8988T (cell line): Measurements from ENCODE around the gene RNF111.
A peak's percentile ranks its signal among the peaks of the same experiment; 100 is the strongest.
"Not testable (repeated sequence)": the region's sequence is repeated elsewhere in the genome, so short reads cannot be mapped to it uniquely, and the experiment has no call there.

ENCODE experiments used
- DNase-seq: peaks from one replicate; pipeline ENCODE4 v3.0.0; 2011

RNF111 gene

DNA sequence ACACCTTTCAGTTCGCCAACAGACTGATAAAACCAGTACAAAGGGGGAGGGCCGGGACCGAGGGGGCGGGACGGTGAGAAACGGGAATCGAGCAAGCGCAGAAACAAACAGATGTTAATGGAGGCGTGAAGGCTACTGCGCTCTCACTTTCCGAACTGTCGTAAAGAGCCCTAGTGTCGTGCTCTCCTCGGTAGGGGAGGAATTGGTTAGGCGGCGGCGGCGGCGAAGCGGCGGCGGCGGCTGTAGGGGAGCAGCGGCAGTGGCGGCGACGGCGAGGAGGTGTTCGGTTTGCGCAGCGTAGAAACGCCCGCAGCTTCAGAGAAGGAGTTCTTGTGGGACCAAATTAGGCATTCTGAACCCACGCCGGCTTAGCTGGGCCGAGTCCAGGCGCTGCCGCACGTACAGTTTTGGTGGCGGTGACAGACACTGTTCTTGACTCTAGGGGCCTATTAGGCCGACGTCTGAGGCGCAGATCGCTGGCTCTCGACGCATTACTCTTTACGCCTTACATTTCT lies at the start of gene RNF111:
TSS of gene RNF111 (plus strand) at position 173 of the 515 bp plus-strand sequence. CDS start 43,160 bp downstream, outside the sequence.
- peak; percentile 41 for DNase-seq

DNA sequence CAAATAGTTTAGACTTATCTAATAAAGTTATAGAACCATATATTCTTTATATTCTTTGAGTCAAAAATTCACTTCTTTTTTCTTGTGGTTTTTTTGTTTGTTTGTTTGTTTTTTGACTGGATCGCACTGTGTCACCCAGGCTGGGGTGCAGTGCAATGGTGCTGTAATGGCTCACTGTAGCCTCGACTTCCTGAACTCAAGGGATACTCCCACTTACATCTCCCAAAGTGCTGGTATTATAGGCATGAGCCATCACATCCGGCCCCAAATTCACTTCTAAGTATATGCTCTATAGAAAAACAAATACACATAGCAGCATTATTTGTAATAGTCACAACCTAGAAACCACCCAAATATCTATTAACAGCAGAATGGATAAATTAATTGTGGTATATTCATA lies 40.3 kb upstream of the RNF111 start:
- no peak for DNase-seq

DNA sequence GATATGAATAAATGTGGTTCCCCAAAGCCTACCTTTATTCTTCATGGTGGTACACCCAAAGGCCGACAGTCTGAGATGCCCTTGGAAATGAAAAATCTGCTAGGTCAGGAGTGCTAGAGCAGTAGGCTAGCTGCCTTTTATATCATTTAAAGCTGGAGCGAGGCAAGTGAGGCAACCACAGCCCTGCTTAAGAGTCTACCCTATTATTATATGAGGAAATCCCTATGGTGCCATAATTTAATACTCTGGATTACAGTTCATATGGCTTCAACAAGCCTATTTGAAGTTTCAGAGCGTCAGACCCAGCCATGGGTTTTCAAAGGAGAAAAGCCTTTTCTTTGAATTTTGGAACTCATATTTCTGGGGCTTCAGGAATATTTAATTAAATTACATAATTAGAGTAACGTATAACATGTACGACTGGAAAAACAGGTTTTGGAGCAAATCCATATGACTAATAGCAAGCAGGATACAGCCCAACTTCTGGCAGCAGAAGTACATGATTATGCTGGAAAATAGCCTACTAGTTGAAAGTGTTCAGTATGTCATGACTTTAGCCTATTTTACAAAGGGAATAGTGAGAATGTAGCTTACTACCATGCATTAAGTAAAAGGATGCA lies 36.0 kb upstream of the RNF111 start:
- DNase-seq, result no peak

DNA sequence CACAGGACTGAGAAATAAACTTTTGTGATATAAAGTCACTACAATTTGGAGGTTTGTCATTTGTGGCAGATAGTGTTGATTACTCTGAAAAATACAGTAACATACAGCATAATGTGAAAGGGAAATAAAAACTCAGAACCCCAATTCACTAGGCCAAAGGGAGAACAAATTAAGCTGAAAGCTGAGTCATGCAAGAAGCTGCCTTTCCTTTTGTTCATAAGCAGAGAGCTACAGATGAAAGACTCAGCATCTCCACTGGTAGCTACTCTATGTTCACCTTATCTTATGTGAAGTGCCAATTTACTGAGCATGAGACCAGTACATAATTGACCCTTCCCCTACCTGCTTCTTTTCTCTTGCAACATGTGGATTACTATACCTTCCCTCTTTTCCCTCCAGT lies 34.7 kb upstream of the RNF111 start:
- no peak for DNase-seq

DNA sequence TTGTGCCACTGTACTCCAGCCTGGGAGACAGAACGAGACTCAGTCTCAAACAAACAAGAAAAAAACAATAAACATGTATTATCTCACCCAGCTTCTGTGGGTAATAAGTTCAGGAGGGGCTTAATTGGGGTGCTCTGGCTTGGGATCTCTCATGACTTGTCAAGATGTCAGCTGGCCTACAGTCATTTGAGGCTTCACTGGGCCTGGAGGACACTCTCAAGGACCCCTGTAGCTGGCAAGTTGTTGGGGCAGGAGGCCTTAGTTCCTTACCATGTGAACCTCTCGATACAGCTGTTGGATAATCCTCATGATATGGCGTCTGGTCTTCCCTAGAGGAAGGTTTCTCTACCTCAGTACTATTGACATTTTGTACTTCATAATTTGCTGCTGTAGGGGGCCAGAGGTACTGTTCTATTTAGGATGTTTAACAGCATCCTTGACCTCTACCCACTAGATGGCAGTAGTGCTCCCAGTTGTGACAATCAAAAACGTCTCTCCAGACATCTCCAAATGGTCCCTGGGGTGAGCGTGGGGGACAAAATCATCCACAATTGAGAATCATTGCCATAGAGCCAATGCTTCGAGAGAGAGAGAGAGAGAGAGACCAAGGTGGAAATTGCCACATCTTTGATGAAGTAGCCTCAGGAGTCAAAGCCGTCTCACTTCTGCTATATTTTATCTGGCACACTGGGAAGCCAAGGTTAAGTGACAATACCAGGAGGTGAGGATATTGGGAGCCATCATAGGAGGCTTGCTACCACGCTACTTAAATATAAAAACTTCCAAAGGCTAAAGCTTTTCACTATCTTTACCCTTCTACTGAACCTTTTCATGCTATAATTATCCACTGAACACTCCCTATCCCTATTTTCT lies 30.1 kb upstream of the RNF111 start:
- no peak for DNase-seq

DNA sequence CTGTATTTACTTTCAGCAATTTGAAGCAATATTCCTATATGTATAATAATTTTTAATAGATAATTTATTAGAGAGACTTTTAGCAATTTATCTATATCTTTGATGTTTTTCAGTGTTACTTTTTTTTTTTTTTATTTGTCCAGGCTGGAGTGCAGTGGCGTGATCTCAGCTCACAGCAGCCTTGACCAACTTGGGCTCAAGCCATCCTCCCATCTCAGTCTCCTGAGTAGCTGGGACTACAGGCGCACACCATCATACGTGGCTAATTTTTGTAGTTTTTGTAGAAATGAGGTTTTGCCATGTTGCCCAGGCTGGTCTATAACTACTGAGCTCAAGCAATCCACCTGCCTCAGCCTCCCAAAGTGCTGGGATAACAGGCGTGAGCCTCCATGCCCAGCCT lies 28.7 kb upstream of the RNF111 start:
- DNase-seq, result no peak

DNA sequence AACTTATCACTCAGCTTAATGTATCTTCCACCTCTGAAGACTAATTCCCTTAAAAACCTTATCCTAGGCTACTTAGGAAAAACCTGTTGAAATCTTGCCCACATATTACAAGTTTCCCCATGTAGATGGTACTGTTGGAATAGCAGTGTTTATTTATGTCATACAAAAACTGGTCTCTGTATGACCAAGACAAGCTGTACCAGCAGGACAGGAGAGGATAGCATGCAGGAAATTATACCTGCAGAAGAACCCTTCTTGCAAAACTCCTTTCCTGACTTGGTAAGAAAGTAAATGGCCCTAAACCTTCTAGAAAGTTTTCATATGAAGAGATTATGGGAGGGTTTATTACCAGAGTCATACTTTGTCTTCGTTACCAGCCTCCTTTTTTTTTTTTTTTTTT lies 25.3 kb upstream of the RNF111 start:
- no peak for DNase-seq

DNA sequence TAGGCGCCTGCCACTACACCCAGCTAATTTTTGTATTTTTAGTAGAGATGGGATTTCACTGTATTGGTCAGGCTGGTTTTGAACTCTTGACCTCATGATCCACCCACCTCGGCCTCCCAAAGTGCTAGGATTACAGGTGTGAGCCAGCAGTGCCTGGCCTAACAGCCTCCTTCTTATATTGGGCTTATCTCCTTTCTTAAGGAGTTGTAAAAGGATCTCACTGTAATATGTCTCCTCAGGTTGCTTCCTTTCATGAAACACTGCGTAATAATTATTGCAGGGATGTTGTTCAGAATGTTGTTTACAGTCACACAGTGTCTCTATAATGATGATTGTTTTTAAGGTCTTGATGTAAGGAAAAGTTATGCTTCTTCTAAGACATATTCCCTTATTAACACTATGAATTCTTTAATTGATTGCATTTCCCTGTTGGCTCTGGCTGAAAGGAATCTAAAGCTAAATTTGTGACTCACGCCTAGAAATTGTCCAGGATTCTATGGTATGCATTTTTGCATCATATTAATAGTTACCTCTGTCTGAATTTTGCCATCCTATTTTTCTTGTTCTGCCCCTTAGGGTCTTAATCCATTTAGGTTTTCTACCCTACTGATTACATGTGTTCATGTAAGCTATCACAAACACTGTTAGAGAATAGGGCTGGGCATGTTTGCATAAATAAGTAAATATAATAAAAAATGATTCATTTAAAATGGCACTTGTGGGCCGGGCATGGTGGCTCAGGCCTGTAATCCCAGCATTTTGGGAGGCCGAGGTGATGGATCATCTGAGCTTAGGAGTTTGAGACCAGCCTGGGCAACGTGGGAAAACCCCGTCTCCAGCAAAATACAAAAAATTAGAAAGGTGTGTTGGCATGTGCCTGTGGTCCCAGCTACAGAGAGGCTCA lies 24.5 kb upstream of the RNF111 start:
- no peak for DNase-seq

DNA sequence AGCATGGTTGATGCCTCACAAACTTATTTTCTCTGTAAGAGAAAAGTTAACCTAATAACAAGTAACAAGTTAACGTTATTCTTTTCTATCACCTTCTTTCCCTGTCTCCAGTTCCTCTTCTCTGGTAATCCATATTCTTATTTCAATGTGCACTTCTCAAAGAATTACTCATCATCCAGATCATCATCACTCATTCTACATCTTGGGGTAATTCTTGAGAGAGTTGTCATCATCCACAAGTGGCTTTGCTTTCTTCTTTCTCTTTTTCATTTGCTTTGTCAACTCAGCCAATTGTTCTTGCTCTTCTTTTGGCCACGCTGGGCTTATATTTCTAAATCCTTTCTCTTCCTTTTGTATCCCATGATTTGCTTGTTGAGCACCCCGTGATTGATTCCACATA lies 20.8 kb upstream of the RNF111 start:
- no peak for DNase-seq

DNA sequence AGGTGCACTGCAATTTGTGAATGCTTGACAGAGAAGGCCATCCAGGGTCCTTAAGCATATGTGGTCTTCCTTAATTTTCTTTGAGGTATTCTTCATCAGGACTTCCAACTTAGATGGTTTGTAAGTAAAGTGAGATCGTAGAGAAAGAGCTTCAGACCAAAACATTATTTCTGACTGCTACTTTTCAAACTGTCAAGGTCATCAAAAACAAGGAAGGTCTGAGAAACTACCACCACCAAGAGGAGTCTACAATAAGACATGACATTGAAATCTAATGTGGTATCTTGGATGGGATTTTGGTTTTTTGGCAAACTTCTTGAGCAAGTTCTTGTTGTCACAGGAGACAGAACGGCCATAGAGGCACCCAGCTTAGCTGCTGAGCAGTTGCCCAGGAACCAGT lies 20.0 kb upstream of the RNF111 start:
- DNase-seq, result no peak

DNA sequence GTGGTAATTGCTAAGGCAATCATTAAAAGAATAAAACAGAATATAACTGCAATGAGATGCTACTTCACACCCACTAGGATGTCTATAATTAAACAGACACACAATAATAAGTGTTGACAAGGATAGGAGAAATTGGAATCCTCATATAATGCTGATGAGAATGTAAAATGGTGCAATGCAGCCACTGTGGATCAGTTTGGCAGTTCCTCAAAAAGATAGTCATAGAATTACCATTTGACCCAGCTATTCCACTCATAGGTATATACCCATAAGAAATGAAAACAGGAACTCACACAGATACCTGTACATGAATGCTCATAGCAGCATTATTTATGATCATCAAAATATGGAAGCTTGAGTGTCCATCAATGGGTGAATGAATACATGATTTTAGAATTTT lies 9.6 kb upstream of the RNF111 start:
- no peak for DNase-seq

DNA sequence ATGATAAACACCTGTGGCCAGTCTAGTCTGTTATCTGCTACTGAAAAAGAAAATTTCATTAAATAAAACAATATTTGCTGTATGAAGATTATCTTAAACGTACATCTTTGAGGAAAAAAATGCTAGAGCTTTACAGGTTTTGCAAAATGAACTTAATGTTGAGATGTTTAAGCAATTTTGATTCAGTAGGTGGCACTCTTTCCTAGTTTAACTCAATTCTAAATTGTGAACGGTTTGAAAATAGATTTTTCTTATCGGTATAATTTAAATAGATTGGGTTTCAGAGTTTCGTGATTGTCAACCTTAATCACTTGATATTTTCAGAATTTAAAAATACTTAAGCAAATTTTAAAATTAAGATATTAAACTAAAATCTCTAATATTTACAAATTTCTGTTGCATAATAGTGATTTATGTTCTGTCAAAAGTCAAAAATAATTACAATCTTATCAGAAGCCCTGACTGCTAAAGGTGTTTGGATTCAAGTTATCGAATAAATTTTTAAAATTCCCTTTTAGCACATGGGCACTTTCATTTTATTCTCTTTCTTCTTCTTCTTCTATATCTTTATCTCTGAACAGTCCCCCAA lies 7.0 kb upstream of the RNF111 start:
- DNase-seq, result no peak

DNA sequence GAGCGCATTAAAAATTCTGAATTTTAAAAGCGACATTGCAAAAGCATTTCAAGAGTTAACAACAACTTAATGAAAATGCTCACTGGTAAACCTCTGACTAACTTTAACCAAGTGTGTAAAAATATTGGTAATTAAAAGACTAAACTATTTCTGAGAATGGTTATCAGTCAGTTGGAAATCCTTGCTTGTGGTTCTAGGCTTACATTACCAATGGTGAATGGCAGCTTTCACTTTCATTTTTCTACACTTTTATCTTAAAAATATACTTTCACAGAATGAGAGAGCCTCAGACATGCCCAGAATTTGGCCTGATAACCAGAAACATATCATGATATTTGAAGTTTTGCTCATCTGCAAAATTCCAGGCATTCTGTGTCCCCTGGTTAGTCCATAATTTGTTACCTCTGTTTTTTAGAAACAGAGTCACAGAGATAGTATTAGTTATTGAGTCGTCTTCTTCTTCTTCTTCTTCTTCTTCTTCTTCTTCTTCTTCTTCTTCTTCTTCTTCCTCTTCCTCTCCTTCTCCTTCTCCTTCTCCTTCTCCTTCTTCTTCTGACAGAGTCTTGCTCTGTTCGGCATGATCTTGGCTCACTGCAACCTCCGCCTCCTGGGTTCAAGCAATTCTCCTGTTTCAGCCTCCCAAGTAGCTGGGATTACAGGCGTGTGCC lies 5.5 kb upstream of the RNF111 start:
- DNase-seq, result no peak

DNA sequence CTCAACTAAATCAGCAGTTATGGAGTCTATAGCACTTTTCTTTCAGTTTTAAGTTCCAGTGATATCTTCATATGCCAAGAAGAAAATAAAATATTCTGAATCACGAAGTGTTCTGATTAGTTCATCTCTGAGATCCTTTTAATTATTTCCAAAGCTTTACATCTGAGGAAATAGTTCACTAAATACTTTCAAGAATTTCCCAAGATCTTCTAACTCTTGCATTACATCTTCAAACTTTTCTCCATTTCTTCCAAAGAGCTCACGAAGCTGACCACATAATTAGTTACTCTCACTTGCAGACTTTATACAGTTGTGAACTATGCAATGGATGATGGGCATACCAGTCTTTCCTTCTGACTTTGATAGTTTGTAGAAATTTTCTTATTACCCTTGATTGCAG lies 4.2 kb upstream of the RNF111 start:
- DNase-seq, result no peak

DNA sequence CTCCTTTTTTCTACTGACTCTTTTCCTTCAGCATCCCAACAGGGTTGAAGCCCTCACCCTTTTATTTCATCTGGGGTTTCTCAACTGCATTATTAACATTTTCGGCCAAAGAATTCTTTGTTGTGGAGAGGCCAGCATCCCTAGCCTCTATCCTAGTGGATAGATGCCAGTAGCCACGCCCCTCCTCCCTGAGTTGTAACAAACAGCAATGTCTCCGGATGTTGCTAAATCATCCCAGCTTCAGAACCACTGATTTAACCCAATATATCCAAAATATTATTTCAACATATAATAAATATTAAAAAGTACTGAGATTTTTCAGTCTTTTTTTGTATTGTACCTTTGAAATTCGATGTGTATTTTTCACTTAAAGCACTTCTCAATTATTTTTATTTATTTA lies 2.0 kb upstream of the RNF111 start:
- DNase-seq, result no peak

DNA sequence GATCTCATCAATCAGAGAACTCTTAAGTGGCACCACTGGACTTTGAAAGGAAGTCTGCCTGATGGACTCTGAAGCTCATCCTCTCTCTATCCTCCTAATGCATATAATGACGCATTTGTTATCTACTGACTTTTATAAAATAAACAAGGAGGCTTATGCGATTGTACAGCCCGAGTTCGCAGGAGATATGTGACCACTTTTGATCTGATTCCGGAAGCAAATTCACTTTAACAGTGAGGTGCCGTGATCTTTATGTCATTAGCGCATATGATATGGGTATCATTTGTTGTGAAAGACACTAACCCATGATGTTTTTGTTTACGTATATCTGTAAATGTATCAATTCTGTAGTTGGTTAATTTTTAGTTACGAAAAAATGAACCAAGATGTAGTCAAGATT lies 427 bp upstream of the RNF111 start:
- DNase-seq, result no peak

DNA sequence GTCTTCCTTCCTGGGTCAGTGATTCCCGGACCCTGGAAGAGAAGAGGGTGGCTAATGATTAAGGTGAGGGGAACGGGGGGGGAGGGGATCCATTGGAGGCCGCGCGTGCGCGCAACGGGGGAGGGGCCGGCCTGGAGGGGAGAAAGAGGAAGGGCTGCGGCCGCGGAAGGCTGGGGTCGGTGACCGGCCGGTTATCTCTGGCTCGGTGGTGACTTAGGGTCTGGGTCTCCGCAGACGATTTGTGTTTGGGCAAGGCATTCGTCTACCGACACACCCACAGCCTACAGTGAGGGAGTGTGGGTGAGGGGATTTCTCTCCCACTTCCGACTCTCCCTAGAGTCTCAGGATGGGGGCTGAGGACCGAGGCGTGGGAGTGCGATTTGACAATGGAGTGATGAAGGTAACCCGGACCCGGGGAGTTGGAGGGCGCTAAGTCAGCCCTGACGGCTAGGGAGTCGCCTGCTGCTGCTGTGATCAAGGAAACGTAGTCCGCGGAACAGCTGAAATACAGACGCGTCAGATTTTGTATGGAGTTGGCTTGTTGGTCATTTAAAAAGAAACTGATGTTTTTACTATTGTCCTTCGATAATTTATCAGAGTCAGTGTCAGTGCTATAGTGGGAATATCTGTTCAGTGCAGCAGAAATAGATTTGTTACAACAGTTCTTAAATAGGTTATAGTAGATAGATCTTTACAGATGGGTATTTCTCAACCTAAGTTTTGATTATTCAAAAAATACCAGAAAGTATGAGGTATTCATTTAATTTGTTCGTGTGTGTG lies 733 bp downstream of the RNF111 start:
- no peak for DNase-seq

DNA sequence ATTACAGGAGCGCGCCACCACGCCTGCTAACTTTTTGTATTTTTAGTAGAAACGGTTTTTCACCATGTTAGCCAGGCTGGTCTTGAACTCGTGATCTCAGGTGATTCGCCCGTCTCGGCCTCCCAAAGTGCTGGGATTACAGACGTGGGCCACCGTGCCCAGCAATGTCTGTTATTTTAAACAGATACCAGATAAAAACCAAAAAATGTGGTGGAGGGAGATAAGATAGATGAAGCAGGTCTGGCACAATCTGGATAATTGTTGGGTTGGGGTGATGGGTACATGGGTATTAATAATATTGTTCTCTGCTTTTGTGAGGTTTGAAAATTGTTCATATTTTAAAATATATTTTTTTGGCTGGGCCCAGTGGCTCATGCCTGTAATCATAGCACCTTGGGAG lies 4.7 kb downstream of the RNF111 start:
- no peak for DNase-seq

DNA sequence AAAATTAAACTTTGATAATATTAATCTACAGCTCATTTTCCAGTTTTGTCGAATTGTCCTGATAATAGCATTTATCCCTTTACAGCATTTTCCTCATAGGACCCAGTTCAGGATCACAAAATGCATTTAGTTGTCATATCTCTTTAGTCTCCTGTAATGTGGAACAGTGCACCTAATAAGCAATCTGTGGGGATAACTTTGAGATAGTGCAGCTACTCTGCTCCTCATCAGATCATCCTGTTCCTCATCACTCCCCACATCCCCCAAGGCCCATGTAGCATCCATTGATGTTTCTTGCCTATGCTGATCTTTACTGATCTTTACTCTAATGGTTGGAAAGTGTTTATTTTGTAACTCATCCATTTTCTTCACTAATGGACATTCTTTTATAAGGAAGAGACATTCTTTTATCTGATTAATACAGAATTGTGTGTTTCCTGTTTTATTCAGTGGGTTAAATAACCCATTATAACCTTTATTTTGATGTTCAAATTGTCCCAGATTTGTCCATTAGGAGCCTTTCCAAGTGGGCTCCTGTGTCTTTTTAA lies 7.5 kb downstream of the RNF111 start:
- DNase-seq, result no peak

DNA sequence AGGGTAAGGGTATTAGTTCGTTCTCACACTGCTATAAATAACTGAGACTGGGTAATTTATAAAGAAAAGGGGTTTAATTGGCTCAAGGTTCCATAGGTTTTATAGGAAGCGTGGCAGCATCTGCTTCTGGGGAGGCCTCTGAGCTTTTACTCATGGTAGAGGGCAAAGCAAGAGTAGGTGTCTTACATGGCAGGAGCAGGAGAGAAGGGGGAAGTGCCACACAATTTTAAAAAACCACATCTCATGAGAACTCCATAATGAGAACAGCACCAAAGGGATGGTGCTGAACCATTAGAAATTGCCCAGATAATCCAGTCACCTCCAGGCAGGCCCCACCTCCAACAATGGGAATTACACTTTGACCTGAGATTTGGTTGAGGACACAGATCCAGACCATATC lies 12.2 kb downstream of the RNF111 start:
- no peak for DNase-seq

DNA sequence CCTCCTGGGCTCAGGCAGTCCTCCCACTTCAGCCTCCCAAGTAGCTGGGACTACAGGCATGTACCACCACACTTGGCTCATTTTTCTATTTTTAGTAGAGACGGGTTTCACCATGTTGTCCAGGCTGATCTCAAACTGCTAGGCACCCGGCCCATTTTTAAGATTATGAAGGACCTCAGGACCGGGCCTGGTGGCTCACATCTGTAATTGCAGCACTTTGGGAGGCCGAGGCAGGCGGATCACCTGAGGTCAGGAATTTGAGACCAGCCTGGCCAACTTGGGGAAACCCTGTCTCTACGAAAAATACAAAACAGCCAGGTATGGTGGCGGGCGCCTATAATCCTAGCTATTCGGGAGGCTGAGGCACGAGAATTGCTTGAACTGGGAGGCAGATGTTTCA lies 12.8 kb downstream of the RNF111 start:
- DNase-seq, result not testable (repeated sequence)
